GM15510 (cell line): ENCODE measurements around the gene AQP4.

Source experiments
- POLR2A ChIP-seq: IDR thresholded peaks from 3 replicates; pipeline ENCODE4 v1.6.1; 2011; ENCODE audit warnings: borderline replicate concordance; ENCODE audit not compliant: insufficient read length; ENCODE audit errors: extremely low read depth

The AQP4 gene

GRCh38 chr18:26809346-26809745 is 56.2 kb downstream of the AQP4 start:
- TF ChIP-seq POLR2A = no peak

- no peak for TF ChIP-seq POLR2A
Observed at GRCh38 chr18:26806224-26806623, 59.3 kb downstream of the AQP4 start.

GRCh38 chr18:26804519-26804918 is 61.0 kb downstream of the AQP4 start:
- no peak for TF ChIP-seq POLR2A

GRCh38 chr18:26803643-26804042 is 61.9 kb downstream of the AQP4 start:
- no peak for TF ChIP-seq POLR2A

- TF ChIP-seq POLR2A = no peak
Observed at GRCh38 chr18:26802330-26803200, 62.9 kb downstream of the AQP4 start.
